Astrocyte (in vitro differentiated cells and primary cell): Measurements from ENCODE around the gene RPS2.

Source experiments
- EZH2 ChIP-seq: IDR thresholded peaks from 2 replicates; pipeline ENCODE4 v1.6.1; 2012; ENCODE audit warnings: mild to moderate bottlenecking, low read length, inconsistent platforms; ENCODE audit not compliant: insufficient read depth
- TF ChIP-seq, protein P1 (sequence below): IDR thresholded peaks from 2 replicates; pipeline ENCODE4 v1.5.1; 2011; ENCODE audit warnings: low read depth, mild to moderate bottlenecking, inconsistent platforms, low read length, moderate library complexity; ENCODE audit not compliant: insufficient read depth

DNA sequence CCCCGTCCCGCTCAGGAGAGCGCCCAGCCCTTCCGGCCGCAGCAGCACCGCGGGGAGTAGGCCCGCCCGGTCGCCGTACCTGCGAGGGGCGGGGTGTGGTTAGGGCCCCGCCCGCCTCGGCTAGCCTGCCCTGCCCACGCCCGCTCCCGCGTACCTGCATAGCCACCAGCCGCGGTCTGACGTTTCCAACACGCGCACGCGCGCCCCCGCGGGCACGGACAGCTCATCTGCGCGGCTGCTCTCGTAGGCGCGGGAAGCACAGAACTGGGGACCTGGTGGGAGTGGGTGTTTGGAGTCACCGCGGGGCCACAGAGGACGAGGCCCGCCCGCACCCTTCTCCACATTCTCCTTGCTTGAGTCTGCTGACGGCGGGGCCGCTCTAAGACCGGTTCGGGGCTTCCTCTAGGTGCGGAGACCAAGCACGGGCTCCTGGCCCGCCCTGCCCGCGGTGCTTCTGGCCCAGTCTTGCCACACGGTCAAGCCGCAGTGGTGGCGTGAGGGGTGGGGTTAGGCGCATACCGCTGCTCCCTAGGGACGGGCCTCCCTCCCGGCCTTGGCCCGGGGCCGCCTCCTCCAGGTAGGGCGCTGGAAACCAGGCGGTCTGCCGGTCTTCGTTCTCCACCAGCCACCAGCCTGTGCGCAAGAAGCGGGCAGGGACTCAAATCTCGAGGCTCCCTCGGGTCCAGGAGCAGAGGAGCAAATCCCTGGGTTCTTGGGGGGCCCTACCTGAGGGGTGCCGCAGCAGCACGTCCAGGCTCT, 14.8 kb upstream of the RPS2 start:
- TF ChIP-seq, protein P1, sequence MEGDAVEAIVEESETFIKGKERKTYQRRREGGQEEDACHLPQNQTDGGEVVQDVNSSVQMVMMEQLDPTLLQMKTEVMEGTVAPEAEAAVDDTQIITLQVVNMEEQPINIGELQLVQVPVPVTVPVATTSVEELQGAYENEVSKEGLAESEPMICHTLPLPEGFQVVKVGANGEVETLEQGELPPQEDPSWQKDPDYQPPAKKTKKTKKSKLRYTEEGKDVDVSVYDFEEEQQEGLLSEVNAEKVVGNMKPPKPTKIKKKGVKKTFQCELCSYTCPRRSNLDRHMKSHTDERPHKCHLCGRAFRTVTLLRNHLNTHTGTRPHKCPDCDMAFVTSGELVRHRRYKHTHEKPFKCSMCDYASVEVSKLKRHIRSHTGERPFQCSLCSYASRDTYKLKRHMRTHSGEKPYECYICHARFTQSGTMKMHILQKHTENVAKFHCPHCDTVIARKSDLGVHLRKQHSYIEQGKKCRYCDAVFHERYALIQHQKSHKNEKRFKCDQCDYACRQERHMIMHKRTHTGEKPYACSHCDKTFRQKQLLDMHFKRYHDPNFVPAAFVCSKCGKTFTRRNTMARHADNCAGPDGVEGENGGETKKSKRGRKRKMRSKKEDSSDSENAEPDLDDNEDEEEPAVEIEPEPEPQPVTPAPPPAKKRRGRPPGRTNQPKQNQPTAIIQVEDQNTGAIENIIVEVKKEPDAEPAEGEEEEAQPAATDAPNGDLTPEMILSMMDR: no peak
- no peak for TF ChIP-seq EZH2
